DOHH2 (cell line): ENCODE data around the gene ICE1.
"Not testable (repeated sequence)": the region's sequence is repeated elsewhere in the genome, so short reads cannot be mapped to it uniquely, and the experiment has no call there.

Experiments
- H3F3A ChIP-seq: fragments of 200-600 bp; sonication (generic), shearing (Covaris generic); 2 replicates; pipeline ENCODE4 v1.6.0; 2016; ENCODE audit warnings: antibody characterized with exemption, mild to moderate bottlenecking; ENCODE audit not compliant: control insufficient read depth, insufficient read depth
- H3K27ac ChIP-seq: fragments of 200-600 bp; sonication (generic); 2 replicates; pipeline ENCODE4 v1.5.1; 2014; ENCODE audit warnings: low read depth, mild to moderate bottlenecking, low read length, moderate library complexity
- H3K27me3 ChIP-seq: fragments of 200-600 bp; sonication (generic); 2 replicates; pipeline ENCODE4 v1.6.1; 2014; ENCODE audit warnings: mild to moderate bottlenecking, low read length, mixed read lengths; ENCODE audit not compliant: control insufficient read depth
- H3K36me3 ChIP-seq: fragments of 200-600 bp; sonication (generic); 2 replicates; pipeline ENCODE4 v1.6.1; 2014; ENCODE audit warnings: mild to moderate bottlenecking, low read length, moderate library complexity, mixed read lengths; ENCODE audit not compliant: control insufficient read depth
- H3K4me1 ChIP-seq: fragments of 200-600 bp; sonication (generic); 2 replicates; pipeline ENCODE4 v1.6.1; 2014; ENCODE audit warnings: mild to moderate bottlenecking, low read length, mixed read lengths; ENCODE audit not compliant: control insufficient read depth
- H3K4me2 ChIP-seq: fragments of 200-600 bp; sonication (generic); 2 replicates; pipeline ENCODE4 v1.6.0; 2014; ENCODE audit warnings: mild to moderate bottlenecking, low read length, moderate library complexity
- H3K4me3 ChIP-seq: fragments of 200-600 bp; sonication (generic); 2 replicates; pipeline ENCODE4 v1.5.1; 2014; ENCODE audit warnings: mild to moderate bottlenecking, low read length, mixed read lengths
- H3K79me2 ChIP-seq: fragments of 200-600 bp; sonication (generic); 2 replicates; pipeline ENCODE4 v1.6.1; 2014; ENCODE audit warnings: mild to moderate bottlenecking, low read length, mixed read lengths; ENCODE audit not compliant: control insufficient read depth
- H3K9me2 ChIP-seq: fragments of 200-600 bp; sonication (generic); replicated peaks from 2 replicates; pipeline ENCODE4 v1.6.1; 2014; ENCODE audit warnings: mild to moderate bottlenecking, low read length, mixed read lengths; ENCODE audit not compliant: control insufficient read depth
- H3K9me3 ChIP-seq: fragments of 200-600 bp; sonication (generic); 2 replicates; pipeline ENCODE4 v1.6.1; 2014; ENCODE audit warnings: antibody characterized with exemption, low read length, mixed read lengths; ENCODE audit not compliant: control insufficient read depth, insufficient read depth
- H4K20me1 ChIP-seq: fragments of 200-600 bp; sonication (generic); 2 replicates; pipeline ENCODE4 v1.6.0; 2014; ENCODE audit warnings: low read depth, mild to moderate bottlenecking, antibody characterized with exemption, low read length, moderate library complexity; ENCODE audit not compliant: control insufficient read depth, insufficient read depth
- CTCF ChIP-seq: fragments of 200-600 bp; sonication (generic); IDR thresholded peaks from one replicate; pipeline ENCODE4 v1.5.1; 2014; ENCODE audit warnings: antibody characterized with exemption, mild to moderate bottlenecking, low read depth, low read length; ENCODE audit not compliant: poor library complexity, severe bottlenecking
- EZH2phosphoT487 ChIP-seq: fragments of 200-600 bp; sonication (generic); IDR thresholded peaks from 2 replicates; pipeline ENCODE4 v1.6.1; 2017; ENCODE audit warnings: borderline replicate concordance, mild to moderate bottlenecking, antibody characterized with exemption, low read length, moderate library complexity, mixed read lengths

The ICE1 gene

GRCh38 chr5:5395093-5395492, 27.4 kb upstream of the ICE1 start:
- not testable (repeated sequence) for H3K4me1 ChIP-seq, H3K4me2 ChIP-seq, H3K9me3 ChIP-seq, H3K4me3 ChIP-seq, H3F3A ChIP-seq, H3K27me3 ChIP-seq, H3K79me2 ChIP-seq, H3K36me3 ChIP-seq, H3K27ac ChIP-seq, H3K9me2 ChIP-seq, H4K20me1 ChIP-seq

- Histone ChIP-seq H3K27ac (no peak overlapping the region), H3K4me3 (no peak overlapping the region), H3K4me1 (no peaks in the 10 kb centered on the region), H3F3A (no peaks in the 10 kb centered on the region), H3K9me2 (no peaks in the 10 kb centered on the region), H4K20me1 (no peaks in the 10 kb centered on the region), H3K27me3 (no peaks in the 10 kb centered on the region), H3K36me3 (no peaks in the 10 kb centered on the region), H3K79me2 (no peaks in the 10 kb centered on the region), H3K9me3 (no peaks in the 10 kb centered on the region), H3K4me2 (no peak overlapping the region)
- TF ChIP-seq CTCF (no peak), EZH2phosphoT487 (no peak)
These were observed 24.4 kb upstream of the ICE1 start for GRCh38 chr5:5398071-5398470.

- no peak overlapping the region for H3K27ac ChIP-seq
- H3K9me2 ChIP-seq: no peaks in the 10 kb centered on the region
- TF ChIP-seq CTCF (no peak), EZH2phosphoT487 (no peak)
- H3K9me3 ChIP-seq: no peaks in the 10 kb centered on the region
- H3K4me1 ChIP-seq: no peaks in the 10 kb centered on the region
- H3K36me3 ChIP-seq: no peaks in the 10 kb centered on the region
- no peak overlapping the region for H3K4me3 ChIP-seq
- H3F3A ChIP-seq: no peaks in the 10 kb centered on the region
- H4K20me1 ChIP-seq: no peaks in the 10 kb centered on the region
- H3K27me3 ChIP-seq: no peaks in the 10 kb centered on the region
- H3K79me2 ChIP-seq: no peaks in the 10 kb centered on the region
- no peak overlapping the region for H3K4me2 ChIP-seq
These were observed 21.4 kb upstream of the ICE1 start for GRCh38 chr5:5401095-5401494.

- no peaks in the 10 kb centered on the region for H3K79me2 ChIP-seq
- no peak overlapping the region for H3K27ac ChIP-seq
- no peak overlapping the region for H3K4me2 ChIP-seq
- no peaks in the 10 kb centered on the region for H4K20me1 ChIP-seq
- H3K36me3 ChIP-seq: no peaks in the 10 kb centered on the region
- TF ChIP-seq CTCF (no peak), EZH2phosphoT487 (no peak)
- H3K9me2 ChIP-seq: no peaks in the 10 kb centered on the region
- no peak overlapping the region for H3K4me3 ChIP-seq
- H3K4me1 ChIP-seq: no peaks in the 10 kb centered on the region
- no peaks in the 10 kb centered on the region for H3F3A ChIP-seq
- H3K9me3 ChIP-seq: peaks cover 4% of the 10 kb centered on the region
- no peaks in the 10 kb centered on the region for H3K27me3 ChIP-seq
These were observed 18.7 kb upstream of the ICE1 start for GRCh38 chr5:5403741-5404140.
